NCI-H1436 treated with DMSO at 0.1 percent for 48 hours (cell line): ENCODE results near the gene ESAM.
"Not testable (repeated sequence)": the region's sequence is repeated elsewhere in the genome, so short reads cannot be mapped to it uniquely, and the experiment has no call there.

Experiments used
- DNase-seq: peaks from one replicate; lab custom pipeline; 2025; lab: John Stamatoyannopoulos, UW

The ESAM gene

GRCh38 chr11:124776865-124777645, 15.0 kb upstream of the ESAM start:
- DNase-seq = no peak

GRCh38 chr11:124770959-124771358, 8.9 kb upstream of the ESAM start:
- not testable (repeated sequence) for DNase-seq

GRCh38 chr11:124769806-124770774, 8.0 kb upstream of the ESAM start:
- DNase-seq = no peak

- DNase-seq = no peak
Observed at GRCh38 chr11:124768914-124769313, 6.8 kb upstream of the ESAM start.

GRCh38 chr11:124766156-124766555, 4.1 kb upstream of the ESAM start:
- DNase-seq = no peak

- DNase-seq = no peak
Observed at GRCh38 chr11:124763156-124763947, 1.3 kb upstream of the ESAM start.

GRCh38 chr11:124762624-124763155, 600 bp upstream of the ESAM start:
- DNase-seq = no peak

GRCh38 chr11:124761301-124762104, 587 bp downstream of the ESAM start:
- DNase-seq = no peak

- DNase-seq = no peak
Observed at GRCh38 chr11:124760806-124761205, 1.3 kb downstream of the ESAM start.

GRCh38 chr11:124760205-124760652, 1.9 kb downstream of the ESAM start:
- DNase-seq = no peak

- no peak for DNase-seq
Observed at GRCh38 chr11:124759266-124760204, 2.6 kb downstream of the ESAM start.

GRCh38 chr11:124758355-124759265, 3.5 kb downstream of the ESAM start:
- DNase-seq = no peak

- no peak for DNase-seq
Observed at GRCh38 chr11:124757320-124757719, 4.8 kb downstream of the ESAM start.

GRCh38 chr11:124756753-124757227, 5.3 kb downstream of the ESAM start:
- DNase-seq = no peak

GRCh38 chr11:124756033-124756752, 5.9 kb downstream of the ESAM start:
- no peak for DNase-seq

GRCh38 chr11:124754710-124755109, 7.4 kb downstream of the ESAM start:
- no peak for DNase-seq

GRCh38 chr11:124754309-124754708, 7.8 kb downstream of the ESAM start:
- no peak for DNase-seq

- DNase-seq = no peak
Observed at GRCh38 chr11:124753624-124754023, 8.5 kb downstream of the ESAM start.
